Lower leg skin (tissue), 3 donors: ENCODE results near the gene TEKT3.

ENCODE experiments used
- CTCF ChIP-seq, 3 donors: fragments of 450-650 bp; IDR thresholded peaks; one replicate each; pipeline ENCODE4 v1.5.1; 2016; ENCODE audit warnings: antibody characterized with exemption in 3 of 3, mild to moderate bottlenecking in 3 of 3, moderate library complexity in 2 of 3
- POLR2A ChIP-seq, 2 donors: fragments of 450-650 bp; IDR thresholded peaks; one replicate each; pipeline ENCODE4 v1.6.1; 2016 to 2017; ENCODE audit warnings: antibody characterized with exemption in 2 of 2, mild to moderate bottlenecking in 1 of 2, moderate library complexity in 1 of 2

GRCh38 chr17:15285466-15285865, 55.9 kb downstream of the TEKT3 start:
- TF ChIP-seq POLR2A (IDR thresholded peaks at IDR 0.05) = no peak
- no peak for TF ChIP-seq CTCF (IDR thresholded peaks at IDR 0.05)
